ENCODE measurements around the gene KCTD3. TPM values are rescaled to one million over a fixed set of nuclear protein-coding genes. Genes with fewer than 3 reads are reported as not detected.

KCTD3 gene
- polyA plus RNA-seq, 1 donor (not counting 4 experiments of a cell fraction or from before 2014, with no cell fraction given), result 43.4 TPM

GRCh38 chr1:215543806-215544205 is 23.3 kb upstream of the KCTD3 start:
- Histone ChIP-seq H3K4me3 (ENCODE audit: control insufficient read depth in 2 of 3, extremely low read depth in 1 of 3, insufficient read depth in 2 of 3, low read depth in 1 of 3, low read length in 3 of 3) (no peak overlapping the region), H3K4me1 (ENCODE audit: control insufficient read depth, extremely low read depth, insufficient read depth, low read length) (peaks cover 5% of the 10 kb centered on the region), H3K9me3 (ENCODE audit: control insufficient read depth, low read depth, low read length) (no peaks in the 10 kb centered on the region), H3K9me1 (ENCODE audit: control insufficient read depth, extremely low read depth, insufficient read depth, low read length) (no peaks in the 10 kb centered on the region), H3K36me3 (ENCODE audit: control insufficient read depth in 2 of 2, extremely low read depth in 1 of 2, insufficient read depth in 2 of 2, low read length in 2 of 2) (no peaks in the 10 kb centered on the region), H3K79me2 (ENCODE audit: control insufficient read depth, insufficient read depth, low read length) (no peaks in the 10 kb centered on the region), H3K27ac (ENCODE audit: control insufficient read depth, insufficient read depth, low read length) (no peak overlapping the region), H2AFZ (ENCODE audit: control insufficient read depth, low read length) (no peak overlapping the region), H3K27me3 (ENCODE audit: control insufficient read depth, extremely low read depth, insufficient read depth, low read length) (no peaks in the 10 kb centered on the region), H3K9ac (ENCODE audit: control insufficient read depth, extremely low read depth, insufficient read depth, low read length) (no peak overlapping the region), H4K20me1 (ENCODE audit: control insufficient read depth, extremely low read depth, insufficient read depth, low read length) (no peaks in the 10 kb centered on the region), H3K4me2 (ENCODE audit: control insufficient read depth, extremely low read depth, insufficient read depth, low read depth, low read length) (no peak overlapping the region)
- dilution Hi-C loops (cut with MboI; ENCODE audit: extremely low pct_ligation_motif_present, low sequenced_read_pairs), result loop anchor here (25.0 kb wide), 2 partner anchors 732 to 882 kb away; no protein-coding TSS in a partner anchor
- DNase-seq (ENCODE audit: low read depth, low spot score), result no peak
- no peak for FAIRE-seq
- TF ChIP-seq CTCF (optimal IDR thresholded peaks at IDR 0.05 in 1 of 3, IDR thresholded peaks at IDR 0.05 in 1 of 3, conservative IDR thresholded peaks at IDR 0.05 in 1 of 3; ENCODE audit: extremely low read depth in 1 of 3, insufficient read depth in 2 of 3, low read length in 3 of 3) (no peak), EZH2 (IDR thresholded peaks at IDR 0.05; ENCODE audit: low read length) (no peak)

- Histone ChIP-seq H3K36me3 (ENCODE audit: control insufficient read depth in 2 of 2, extremely low read depth in 1 of 2, insufficient read depth in 2 of 2, low read length in 2 of 2) (no peaks in the 10 kb centered on the region), H3K4me2 (ENCODE audit: control insufficient read depth, extremely low read depth, insufficient read depth, low read depth, low read length) (no peak overlapping the region), H3K9me3 (ENCODE audit: control insufficient read depth, low read depth, low read length) (no peaks in the 10 kb centered on the region), H3K79me2 (ENCODE audit: control insufficient read depth, insufficient read depth, low read length) (no peaks in the 10 kb centered on the region), H3K9me1 (ENCODE audit: control insufficient read depth, extremely low read depth, insufficient read depth, low read length) (no peaks in the 10 kb centered on the region), H3K27me3 (ENCODE audit: control insufficient read depth, extremely low read depth, insufficient read depth, low read length) (no peaks in the 10 kb centered on the region), H3K4me1 (ENCODE audit: control insufficient read depth, extremely low read depth, insufficient read depth, low read length) (peaks cover 5% of the 10 kb centered on the region), H3K27ac (ENCODE audit: control insufficient read depth, insufficient read depth, low read length) (no peak overlapping the region), H2AFZ (ENCODE audit: control insufficient read depth, low read length) (no peak overlapping the region), H3K4me3 (ENCODE audit: control insufficient read depth in 2 of 3, extremely low read depth in 1 of 3, insufficient read depth in 2 of 3, low read depth in 1 of 3, low read length in 3 of 3) (no peak overlapping the region), H4K20me1 (ENCODE audit: control insufficient read depth, extremely low read depth, insufficient read depth, low read length) (no peaks in the 10 kb centered on the region), H3K9ac (ENCODE audit: control insufficient read depth, extremely low read depth, insufficient read depth, low read length) (no peak overlapping the region)
- dilution Hi-C loops (cut with MboI; ENCODE audit: extremely low pct_ligation_motif_present, low sequenced_read_pairs), result loop anchor here (25.0 kb wide), 2 partner anchors 732 to 882 kb away; no protein-coding TSS in a partner anchor
- FAIRE-seq, result no peak
- TF ChIP-seq EZH2 (IDR thresholded peaks at IDR 0.05; ENCODE audit: low read length), result no peak
- TF ChIP-seq CTCF (optimal IDR thresholded peaks at IDR 0.05 in 1 of 3, IDR thresholded peaks at IDR 0.05 in 1 of 3, conservative IDR thresholded peaks at IDR 0.05 in 1 of 3; ENCODE audit: extremely low read depth in 1 of 3, insufficient read depth in 2 of 3, low read length in 3 of 3), result no peak
- no peak for DNase-seq (ENCODE audit: low read depth, low spot score)
Measured at GRCh38 chr1:215544566-215544965, 22.5 kb upstream of the KCTD3 start.
